ENCODE data around the gene NFATC2.

NFATC2 gene

GRCh38 chr20:51505566-51505965 lies 37.0 kb downstream of the NFATC2 start:
- Histone ChIP-seq H3K27ac (ENCODE audit: low read depth, low read length) (no peak overlapping the region), H3K9me3 (ENCODE audit: control insufficient read depth, insufficient read depth, low read depth, low read length) (no peaks in the 10 kb centered on the region), H3K36me3 (ENCODE audit: control insufficient read depth, insufficient read depth, low read length) (no peaks in the 10 kb centered on the region), H3K4me3 (ENCODE audit: low read depth, low read length) (no peak overlapping the region), H3K4me1 (ENCODE audit: control insufficient read depth, insufficient read depth, low read length) (peaks cover 7% of the 10 kb centered on the region; the same call in 1 of the 2 replicates), H3K27me3 (ENCODE audit: control insufficient read depth, insufficient read depth, low read length) (no peaks in the 10 kb centered on the region), H3K9ac (ENCODE audit: low read length) (no peak overlapping the region)

- H3K9me3 ChIP-seq (ENCODE audit: control insufficient read depth, insufficient read depth, low read depth, low read length): no peaks in the 10 kb centered on the region
- no peak overlapping the region for H3K9ac ChIP-seq (ENCODE audit: low read length)
- no peak overlapping the region for H3K27ac ChIP-seq (ENCODE audit: low read depth, low read length)
- H3K36me3 ChIP-seq (ENCODE audit: control insufficient read depth, insufficient read depth, low read length): no peaks in the 10 kb centered on the region
- no peak overlapping the region for H3K4me3 ChIP-seq (ENCODE audit: low read depth, low read length)
- H3K27me3 ChIP-seq (ENCODE audit: control insufficient read depth, insufficient read depth, low read length): no peaks in the 10 kb centered on the region
- H3K4me1 ChIP-seq (ENCODE audit: control insufficient read depth, insufficient read depth, low read length): peaks cover 7% of the 10 kb centered on the region; the same call in 1 of the 2 replicates
These were observed 39.1 kb downstream of the NFATC2 start for GRCh38 chr20:51503376-51503775.

GRCh38 chr20:51500936-51501335 lies 41.6 kb downstream of the NFATC2 start:
- Histone ChIP-seq H3K9ac (ENCODE audit: low read length) (no peak overlapping the region), H3K27me3 (ENCODE audit: control insufficient read depth, insufficient read depth, low read length) (no peaks in the 10 kb centered on the region), H3K27ac (ENCODE audit: low read depth, low read length) (no peak overlapping the region), H3K4me3 (ENCODE audit: low read depth, low read length) (no peak overlapping the region), H3K9me3 (ENCODE audit: control insufficient read depth, insufficient read depth, low read depth, low read length) (no peaks in the 10 kb centered on the region), H3K36me3 (ENCODE audit: control insufficient read depth, insufficient read depth, low read length) (no peaks in the 10 kb centered on the region), H3K4me1 (ENCODE audit: control insufficient read depth, insufficient read depth, low read length) (peaks cover 7% of the 10 kb centered on the region; the same call in 1 of the 2 replicates)

- Histone ChIP-seq H3K4me3 (ENCODE audit: low read depth, low read length) (no peak overlapping the region), H3K27me3 (ENCODE audit: control insufficient read depth, insufficient read depth, low read length) (no peaks in the 10 kb centered on the region), H3K27ac (ENCODE audit: low read depth, low read length) (no peak overlapping the region), H3K4me1 (ENCODE audit: control insufficient read depth, insufficient read depth, low read length) (peaks cover 7% of the 10 kb centered on the region; the same call in 1 of the 2 replicates), H3K36me3 (ENCODE audit: control insufficient read depth, insufficient read depth, low read length) (no peaks in the 10 kb centered on the region), H3K9me3 (ENCODE audit: control insufficient read depth, insufficient read depth, low read depth, low read length) (no peaks in the 10 kb centered on the region), H3K9ac (ENCODE audit: low read length) (no peak overlapping the region)
These were observed 42.2 kb downstream of the NFATC2 start for GRCh38 chr20:51500311-51500710.

- no peak overlapping the region for H3K27ac ChIP-seq (ENCODE audit: low read depth, low read length)
- no peaks in the 10 kb centered on the region for H3K36me3 ChIP-seq (ENCODE audit: control insufficient read depth, insufficient read depth, low read length)
- no peaks in the 10 kb centered on the region for H3K9me3 ChIP-seq (ENCODE audit: control insufficient read depth, insufficient read depth, low read depth, low read length)
- H3K4me3 ChIP-seq (ENCODE audit: low read depth, low read length): no peak overlapping the region
- no peak overlapping the region for H3K9ac ChIP-seq (ENCODE audit: low read length)
- no peaks in the 10 kb centered on the region for H3K27me3 ChIP-seq (ENCODE audit: control insufficient read depth, insufficient read depth, low read length)
- peaks cover 7% of the 10 kb centered on the region; the same call in 1 of the 2 replicates for H3K4me1 ChIP-seq (ENCODE audit: control insufficient read depth, insufficient read depth, low read length)
These were observed 43.6 kb downstream of the NFATC2 start for GRCh38 chr20:51498765-51499540.

GRCh38 chr20:51497542-51498467 lies 44.7 kb downstream of the NFATC2 start:
- no peak overlapping the region for H3K27ac ChIP-seq (ENCODE audit: low read depth, low read length)

GRCh38 chr20:51496964-51497363 lies 45.6 kb downstream of the NFATC2 start:
- H3K4me3 ChIP-seq (ENCODE audit: low read depth, low read length): no peak overlapping the region
- no peaks in the 10 kb centered on the region for H3K9me3 ChIP-seq (ENCODE audit: control insufficient read depth, insufficient read depth, low read depth, low read length)
- H3K4me1 ChIP-seq (ENCODE audit: control insufficient read depth, insufficient read depth, low read length): peaks cover 21% of the 10 kb centered on the region
- H3K27me3 ChIP-seq (ENCODE audit: control insufficient read depth, insufficient read depth, low read length): no peaks in the 10 kb centered on the region
- H3K36me3 ChIP-seq (ENCODE audit: control insufficient read depth, insufficient read depth, low read length): no peaks in the 10 kb centered on the region
- no peak overlapping the region for H3K27ac ChIP-seq (ENCODE audit: low read depth, low read length)
- H3K9ac ChIP-seq (ENCODE audit: low read length): no peak overlapping the region

More at GRCh38 chr20:51497542-51498467, 44.7 kb downstream of the NFATC2 start:
- peaks cover 13% of the 10 kb centered on the region; the same call in 1 of the 2 replicates for H3K4me1 ChIP-seq (ENCODE audit: control insufficient read depth, insufficient read depth, low read length)
- no peak overlapping the region for H3K4me3 ChIP-seq (ENCODE audit: low read depth, low read length)
- H3K9me3 ChIP-seq (ENCODE audit: control insufficient read depth, insufficient read depth, low read depth, low read length): no peaks in the 10 kb centered on the region
- no peak overlapping the region for H3K9ac ChIP-seq (ENCODE audit: low read length)
- no peaks in the 10 kb centered on the region for H3K36me3 ChIP-seq (ENCODE audit: control insufficient read depth, insufficient read depth, low read length)
- H3K27me3 ChIP-seq (ENCODE audit: control insufficient read depth, insufficient read depth, low read length): no peaks in the 10 kb centered on the region

- Histone ChIP-seq H3K27me3 (ENCODE audit: control insufficient read depth, insufficient read depth, low read length) (no peaks in the 10 kb centered on the region), H3K4me3 (ENCODE audit: low read depth, low read length) (no peak overlapping the region), H3K36me3 (ENCODE audit: control insufficient read depth, insufficient read depth, low read length) (no peaks in the 10 kb centered on the region), H3K9me3 (ENCODE audit: control insufficient read depth, insufficient read depth, low read depth, low read length) (no peaks in the 10 kb centered on the region), H3K4me1 (ENCODE audit: control insufficient read depth, insufficient read depth, low read length) (peaks cover 18% of the 10 kb centered on the region), H3K9ac (ENCODE audit: low read length) (no peak overlapping the region), H3K27ac (ENCODE audit: low read depth, low read length) (no peak overlapping the region)
These were observed 46.5 kb downstream of the NFATC2 start for GRCh38 chr20:51495921-51496545.

- H3K9ac ChIP-seq (ENCODE audit: low read length): no peak overlapping the region
- H3K27me3 ChIP-seq (ENCODE audit: control insufficient read depth, insufficient read depth, low read length): no peaks in the 10 kb centered on the region
- H3K9me3 ChIP-seq (ENCODE audit: control insufficient read depth, insufficient read depth, low read depth, low read length): no peaks in the 10 kb centered on the region
- H3K4me1 ChIP-seq (ENCODE audit: control insufficient read depth, insufficient read depth, low read length): peaks cover 16% of the 10 kb centered on the region
- H3K36me3 ChIP-seq (ENCODE audit: control insufficient read depth, insufficient read depth, low read length): no peaks in the 10 kb centered on the region
- H3K4me3 ChIP-seq (ENCODE audit: low read depth, low read length): no peak overlapping the region
- no peak overlapping the region for H3K27ac ChIP-seq (ENCODE audit: low read depth, low read length)
These were observed 47.2 kb downstream of the NFATC2 start for GRCh38 chr20:51495291-51495690.

GRCh38 chr20:51494241-51495110 lies 48.0 kb downstream of the NFATC2 start:
- H3K36me3 ChIP-seq (ENCODE audit: control insufficient read depth, insufficient read depth, low read length): no peaks in the 10 kb centered on the region
- no peak overlapping the region for H3K27ac ChIP-seq (ENCODE audit: low read depth, low read length)
- H3K4me1 ChIP-seq (ENCODE audit: control insufficient read depth, insufficient read depth, low read length): peaks cover 16% of the 10 kb centered on the region
- H3K9ac ChIP-seq (ENCODE audit: low read length): no peak overlapping the region
- no peaks in the 10 kb centered on the region for H3K9me3 ChIP-seq (ENCODE audit: control insufficient read depth, insufficient read depth, low read depth, low read length)
- no peaks in the 10 kb centered on the region for H3K27me3 ChIP-seq (ENCODE audit: control insufficient read depth, insufficient read depth, low read length)
- H3K4me3 ChIP-seq (ENCODE audit: low read depth, low read length): no peak overlapping the region
